HCT116 (cell line): ENCODE data around the gene TNRC18. TPM values are rescaled to one million over a fixed set of nuclear protein-coding genes. Genes with fewer than 3 reads are reported as not detected.

Experiments used
- ATAC-seq: fragments of 200-7000 bp; cut with Tn5 transposase; 2 replicates; pipeline ENCODE4 v1.9.1; 2020; ENCODE audit warnings: mild to moderate bottlenecking, moderate library complexity
- BruUV-seq: library from RNA; stranded (reverse); fragments of 400-500 nt; replicated peaks from 2 replicates; lab custom pipeline; 2021; lab: Mats Ljungman, UMichigan
- CTCF ChIA-PET: fragments of 300-600 bp; sonication (Branson Sonifier 250); formaldehyde crosslinking; loops from one replicate; lab custom pipeline; 2021; ENCODE audit warnings: antibody characterized with exemption; lab: Charles Lee
- POLR2A ChIA-PET: fragments of 300-600, 350-600 bp; sonication (Branson Sonifier 250); formaldehyde crosslinking; loops from one replicate; lab custom pipeline; 2021; ENCODE audit warnings: antibody characterized with exemption; lab: Charles Lee
- RAD21 ChIA-PET, 2 experiments: fragments of 300-600 bp; sonication (Branson Sonifier 250); formaldehyde crosslinking; loops; one replicate each; lab custom pipeline; 2023; ENCODE audit warnings: low total read pairs in 2 of 2; ENCODE audit not compliant: uncharacterized antibody in 2 of 2, unreplicated experiment in 2 of 2, low non-redundant PET in 1 of 2; lab: Charles Lee
- DNase-seq: peaks from one replicate; pipeline ENCODE4 v3.0.0-alpha.2; 2010; ENCODE audit warnings: low read depth, low spot score
- H2AFZ ChIP-seq: fragments of 200-600 bp; shearing (Covaris generic), sonication (generic); 2 replicates; pipeline ENCODE4 v1.6.1; 2017; ENCODE audit warnings: low read depth, mixed run types, mixed read lengths, antibody characterized with exemption, low read length; ENCODE audit not compliant: poor library complexity, severe bottlenecking
- H3K27ac ChIP-seq: 2 replicates; pipeline ENCODE4 v1.5.1; 2012; ENCODE audit warnings: low read depth, low read length
- H3K27me3 ChIP-seq: fragments of 200-600 bp; sonication (generic); 2 replicates; pipeline ENCODE4 v1.6.1; 2016; ENCODE audit warnings: mixed run types, low read length, mixed read lengths; ENCODE audit not compliant: insufficient read depth
- H3K36me3 ChIP-seq, 2 experiments: fragments of 200-500 bp in 1 of 2; fragments of 200-600 bp in 1 of 2; sonication (Bioruptor generic) in 1 of 2; sonication (generic) in 1 of 2; 2 replicates each; pipeline versions ENCODE4 v1.5.1 to v1.6.1; 2014 to 2016; ENCODE audit warnings: low read length in 2 of 2, inconsistent platforms in 1 of 2, mixed read lengths in 1 of 2, mixed run types in 1 of 2; ENCODE audit not compliant: insufficient read depth in 2 of 2, control insufficient read depth in 1 of 2
- H3K4me1 ChIP-seq, 2 experiments: fragments of 200-600 bp in 1 of 2; sonication (generic) in 1 of 2; 2 replicates each; pipeline versions ENCODE4 v1.5.1 to v1.6.1; 2012 to 2017; ENCODE audit warnings: low read length in 2 of 2, inconsistent platforms in 1 of 2, mild to moderate bottlenecking in 1 of 2, mixed read lengths in 1 of 2, mixed run types in 1 of 2, moderate library complexity in 1 of 2; ENCODE audit not compliant: insufficient read depth in 2 of 2, control insufficient read depth in 1 of 2
- H3K4me2 ChIP-seq: fragments of 200-600 bp; sonication (generic); 2 replicates; pipeline ENCODE4 v1.6.1; 2017; ENCODE audit warnings: mixed run types, low read length, mixed read lengths
- H3K4me3 ChIP-seq, 2 experiments: fragments of 200-600 bp in 1 of 2; sonication (generic) in 1 of 2; replicated peaks in 1 of 2; 2 replicates each; pipeline ENCODE4 v1.5.1; 2011 to 2016; ENCODE audit warnings: low read length in 2 of 2, control low read depth in 1 of 2, low read depth in 1 of 2, mild to moderate bottlenecking in 1 of 2, mixed read lengths in 1 of 2, mixed run types in 1 of 2
- H3K79me2 ChIP-seq: fragments of 200-600 bp; sonication (generic); 2 replicates; pipeline ENCODE4 v1.6.1; 2017; ENCODE audit warnings: mild to moderate bottlenecking, mixed run types, low read length, moderate library complexity, mixed read lengths; ENCODE audit not compliant: insufficient read depth
- H3K9ac ChIP-seq: fragments of 200-600 bp; sonication (generic); 2 replicates; pipeline ENCODE4 v1.6.1; 2016; ENCODE audit warnings: low read length, mixed read lengths
- H3K9me2 ChIP-seq: fragments of 200-600 bp; sonication (generic), shearing (Covaris generic); 2 replicates; pipeline ENCODE4 v1.6.1; 2017; ENCODE audit warnings: mixed run types, mild to moderate bottlenecking, moderate library complexity; ENCODE audit not compliant: insufficient read depth
- H3K9me3 ChIP-seq, 2 experiments: fragments of 200-500 bp in 1 of 2; fragments of 200-600 bp in 1 of 2; sonication (Bioruptor generic) in 1 of 2; sonication (generic) in 1 of 2; 2 replicates each; pipeline ENCODE4 v1.6.1; 2014 to 2017; ENCODE audit warnings: low read length in 2 of 2, mixed read lengths in 2 of 2, inconsistent platforms in 1 of 2, low read depth in 1 of 2, mild to moderate bottlenecking in 1 of 2, mixed run types in 1 of 2, moderate library complexity in 1 of 2; ENCODE audit not compliant: control insufficient read depth in 1 of 2, insufficient read depth in 1 of 2
- H4K20me1 ChIP-seq: fragments of 200-600 bp; sonication (generic), shearing (Covaris generic); 2 replicates; pipeline ENCODE4 v1.6.1; 2017; ENCODE audit warnings: mixed run types, mild to moderate bottlenecking, moderate library complexity; ENCODE audit not compliant: insufficient read depth
- CBX3 ChIP-seq: IDR thresholded peaks from 2 replicates; pipeline ENCODE4 v1.6.1; 2012; ENCODE audit warnings: low read depth
- CEBPB ChIP-seq: IDR thresholded peaks from 2 replicates; pipeline ENCODE4 v1.6.1; 2012; ENCODE audit warnings: low read depth
- CTCF ChIP-seq, 3 experiments: fragments of 200-600 bp in 1 of 3; sonication (generic) in 1 of 3; IDR thresholded peaks in 2 of 3; conservative IDR thresholded peaks in 1 of 3; 2 replicates each; pipeline ENCODE4 v1.5.1; 2012 to 2017; ENCODE audit warnings: low read depth in 2 of 3, low read length in 2 of 3, antibody characterized with exemption in 1 of 3, borderline replicate concordance in 1 of 3, control low read depth in 1 of 3, mild to moderate bottlenecking in 1 of 3, mixed read lengths in 1 of 3, mixed run types in 1 of 3, moderate library complexity in 1 of 3; ENCODE audit not compliant: insufficient read depth in 1 of 3
- EGR1 ChIP-seq: IDR thresholded peaks from 2 replicates; pipeline ENCODE4 v1.6.1; 2012; ENCODE audit warnings: low read depth
- EZH2 ChIP-seq: fragments of 200-600 bp; sonication (generic); IDR thresholded peaks from 2 replicates; pipeline ENCODE4 v1.6.1; 2017; ENCODE audit warnings: antibody characterized with exemption, mixed run types
- EZH2phosphoT487 ChIP-seq: fragments of 200-600 bp; IDR thresholded peaks from 2 replicates; pipeline ENCODE4 v1.6.1; 2018; ENCODE audit warnings: antibody characterized with exemption, borderline replicate concordance
- FOSL1 ChIP-seq: IDR thresholded peaks from 2 replicates; pipeline ENCODE4 v1.6.1; 2012; ENCODE audit warnings: low read depth
- POLR2A ChIP-seq: IDR thresholded peaks from 2 replicates; pipeline ENCODE4 v1.7.0; 2011; ENCODE audit warnings: borderline replicate concordance; ENCODE audit not compliant: insufficient read depth, insufficient read length; ENCODE audit errors: extremely low read depth
- RAD21 ChIP-seq: IDR thresholded peaks from 2 replicates; pipeline ENCODE4 v1.6.1; 2012; ENCODE audit warnings: low read depth, mild to moderate bottlenecking
- SP1 ChIP-seq: IDR thresholded peaks from 2 replicates; pipeline ENCODE4 v1.6.1; 2012; ENCODE audit warnings: low read depth
- SRF ChIP-seq: IDR thresholded peaks from 2 replicates; pipeline ENCODE4 v1.6.1; 2012; ENCODE audit warnings: low read depth
- TCF7L2 ChIP-seq: IDR thresholded peaks from 2 replicates; pipeline ENCODE4 v1.7.0; 2011; ENCODE audit warnings: borderline replicate concordance, inconsistent platforms; ENCODE audit not compliant: insufficient read depth, insufficient read length; ENCODE audit errors: extremely low read depth
- YY1 ChIP-seq: IDR thresholded peaks from 2 replicates; pipeline ENCODE4 v1.6.1; 2011; ENCODE audit warnings: low read length, low read depth, moderate library complexity, mild to moderate bottlenecking; ENCODE audit not compliant: insufficient replicate concordance; ENCODE audit errors: extremely low read depth
- ZFX ChIP-seq: fragments of 450-650 bp; IDR thresholded peaks from 2 replicates; pipeline ENCODE4 v1.6.1; 2017
- intact Hi-C: fragments of 100-400 bp; cut with micrococcal nuclease; formaldehyde crosslinking; loops from 2 replicates; pipeline ENCODE4 v1.10.0; 2022
- total RNA-seq: library from RNA; stranded (reverse); gene quantifications from one replicate; pipeline ENCODE4 v1.2.1, GENCODE V29; 2021; ENCODE audit not compliant: unreplicated experiment
- TF ChIP-seq, protein P1 (sequence below): IDR thresholded peaks from 2 replicates; pipeline ENCODE4 v1.6.1; 2012
- TF ChIP-seq, protein P2 (sequence below): IDR thresholded peaks from 2 replicates; pipeline ENCODE4 v1.6.1; 2012

Gene TNRC18
- total RNA-seq, 1 experiment from 2014 or later, result 101 TPM

DNA sequence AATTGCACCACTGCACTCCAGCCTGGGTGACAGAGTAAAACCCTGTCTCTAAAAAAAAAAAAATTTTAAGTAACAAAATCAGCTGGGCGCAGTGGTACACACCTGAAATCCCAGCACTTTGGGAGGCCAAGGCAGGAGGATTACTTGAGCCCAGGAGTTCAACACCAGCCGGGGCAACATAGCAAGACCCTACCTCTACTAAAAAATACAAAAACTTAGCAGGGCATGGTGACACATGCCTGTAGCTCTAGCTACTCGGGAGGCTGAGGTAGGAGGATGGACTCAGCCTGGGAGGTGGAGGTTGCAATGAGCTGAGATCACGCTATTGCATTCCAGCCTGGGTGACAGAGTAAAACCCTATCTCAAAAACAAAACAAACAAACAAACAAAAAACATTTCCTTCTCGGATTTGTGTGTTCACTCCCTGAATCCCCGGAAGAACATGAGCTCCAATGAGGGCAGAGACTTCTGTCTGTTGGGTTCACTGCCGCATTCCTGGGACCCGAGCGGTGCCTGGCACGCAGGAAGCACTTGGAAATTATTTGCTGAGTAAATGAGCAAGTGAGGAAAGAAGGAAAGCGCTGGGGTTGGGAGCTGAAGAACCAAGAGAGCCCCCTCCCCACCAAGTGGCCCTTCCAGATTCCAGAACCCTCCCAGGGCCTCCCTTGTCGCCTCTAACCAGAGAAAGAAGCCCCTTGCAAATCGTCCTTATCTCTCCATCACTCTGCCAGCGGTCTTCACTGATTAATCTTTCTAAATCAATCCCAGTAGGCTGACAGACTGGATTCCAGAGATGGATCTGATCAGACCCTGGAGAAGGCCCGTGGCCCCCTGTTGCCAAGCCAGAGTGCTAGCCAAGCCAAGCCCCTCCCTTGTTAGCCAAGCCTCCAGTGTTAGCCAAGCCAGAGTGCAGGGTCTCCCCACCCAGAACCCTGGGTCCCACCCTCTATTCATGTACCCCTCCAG is 6.2 kb downstream of the TNRC18 start:
- Histone ChIP-seq H3K4me2 (peak overlapping the region; percentile 82), H4K20me1 (no peaks in the 10 kb centered on the region), H3K4me3 (peak overlapping the region in 1 of 2 experiments; percentile 91; a peak in 2 of 4 replicates)
- RAD21 ChIA-PET, result interaction anchor here in 1 of 2 experiments (0.6 kb wide), 1 partner anchor 13 kb away, joined by 3 read pairs; no protein-coding TSS in a partner anchor
- DNase-seq, result no peak
- no peak for TF ChIP-seq EZH2phosphoT487
- no peak for TF ChIP-seq ZFX
- TF ChIP-seq, protein P1, sequence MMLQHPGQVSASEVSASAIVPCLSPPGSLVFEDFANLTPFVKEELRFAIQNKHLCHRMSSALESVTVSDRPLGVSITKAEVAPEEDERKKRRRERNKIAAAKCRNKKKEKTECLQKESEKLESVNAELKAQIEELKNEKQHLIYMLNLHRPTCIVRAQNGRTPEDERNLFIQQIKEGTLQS, result no peak
- no peak for TF ChIP-seq POLR2A
- TF ChIP-seq FOSL1, result no peak
- no peak for TF ChIP-seq CBX3
- TF ChIP-seq YY1, result no peak
- TF ChIP-seq SP1, result no peak
- TF ChIP-seq, all 23 proteins: peak for 0
- Histone ChIP-seq H3K9me2 (no peaks in the 10 kb centered on the region), H2AFZ (no peak overlapping the region), H3K9me3 (no peaks in the 10 kb centered on the region), H3K4me1 (peaks cover 37 to 57% of the 10 kb centered on the region in 2 experiments), H3K27ac (peak overlapping the region; percentile 100), H3K79me2 (peaks cover 83% of the 10 kb centered on the region), H3K9ac (peak overlapping the region; percentile 95), H3K27me3 (no peaks in the 10 kb centered on the region), H3K36me3 (no peaks in the 10 kb centered on the region)
- POLR2A ChIA-PET, result interaction anchor here (0.6 to 1.2 kb wide), 2 partner anchors 8 to 41 kb away, joined by 3 to 6 read pairs; no protein-coding TSS in a partner anchor
- no TSS peak for BruUV-seq
- no peak for ATAC-seq
- CTCF ChIA-PET, result interaction anchor here (0.5 kb wide), 1 partner anchor 278 kb away, joined by 3 read pairs; no protein-coding TSS in a partner anchor
- intact Hi-C loops, result no loop called here

DNA sequence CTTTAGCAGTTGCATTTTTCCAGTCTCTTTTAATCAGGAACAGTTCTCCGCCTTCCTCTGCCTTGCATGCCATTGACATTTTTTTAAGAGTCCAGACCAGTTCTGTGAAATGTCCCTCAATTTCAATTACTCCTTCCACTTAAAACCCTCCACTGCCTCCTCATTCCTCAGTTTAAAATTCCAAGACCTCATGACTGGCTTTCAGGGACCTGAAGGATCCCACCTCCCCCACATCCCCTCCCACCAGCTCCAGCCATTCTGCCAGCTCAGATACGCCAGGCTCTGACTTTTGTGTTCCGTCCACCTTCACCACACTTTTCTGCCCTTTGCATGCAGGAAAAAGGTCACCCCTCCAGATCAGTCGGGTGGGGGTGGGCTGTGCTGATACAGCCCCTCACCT is 8.7 kb downstream of the TNRC18 start:
- Histone ChIP-seq H3K4me2 (no peak overlapping the region), H3K27me3 (no peaks in the 10 kb centered on the region), H2AFZ (no peak overlapping the region), H3K9ac (no peak overlapping the region), H3K36me3 (no peaks in the 10 kb centered on the region), H3K9me3 (no peaks in the 10 kb centered on the region), H3K4me1 (peaks cover 53 to 70% of the 10 kb centered on the region in 2 experiments), H4K20me1 (no peaks in the 10 kb centered on the region), H3K4me3 (no peak overlapping the region), H3K27ac (no peak overlapping the region), H3K9me2 (no peaks in the 10 kb centered on the region), H3K79me2 (peaks cover 82% of the 10 kb centered on the region)
- ChIA-PET POLR2A (no interaction called here), CTCF (no interaction called here), RAD21 (no interaction called here)
- no TSS peak for BruUV-seq
- ATAC-seq, result no peak
- DNase-seq, result no peak
- intact Hi-C loops, result no loop called here
- TF ChIP-seq, protein P1, result no peak
- TF ChIP-seq FOSL1, result no peak
- TF ChIP-seq, protein P2, sequence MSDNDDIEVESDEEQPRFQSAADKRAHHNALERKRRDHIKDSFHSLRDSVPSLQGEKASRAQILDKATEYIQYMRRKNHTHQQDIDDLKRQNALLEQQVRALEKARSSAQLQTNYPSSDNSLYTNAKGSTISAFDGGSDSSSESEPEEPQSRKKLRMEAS, result no peak
- TF ChIP-seq SRF, result no peak
- no peak for TF ChIP-seq CEBPB
- no peak for TF ChIP-seq POLR2A
- TF ChIP-seq YY1, result no peak
- no peak for TF ChIP-seq ZFX
- TF ChIP-seq TCF7L2, result no peak
- no peak for TF ChIP-seq RAD21
- TF ChIP-seq CTCF (IDR thresholded peaks at IDR 0.05 in 2 of 3, conservative IDR thresholded peaks at IDR 0.05 in 1 of 3; ENCODE audit: borderline replicate concordance in 1 of 3, insufficient read depth in 1 of 3, low read depth in 2 of 3, low read length in 2 of 3), result no peak
- TF ChIP-seq SP1, result no peak
- no peak for TF ChIP-seq EGR1
- TF ChIP-seq EZH2, result no peak
